Effector CD4-positive, alpha-beta T cell (primary cell): Measurements from ENCODE around the gene NFAT5.
A peak's percentile ranks its signal among the peaks of the same experiment; 100 is the strongest.
"Not testable (repeated sequence)": the region's sequence is repeated elsewhere in the genome, so short reads cannot be mapped to it uniquely, and the experiment has no call there.

ENCODE experiments used
- DNase-seq: peaks from one replicate; pipeline ENCODE4 v3.0.0-alpha.2; 2020

NFAT5 gene

DNA sequence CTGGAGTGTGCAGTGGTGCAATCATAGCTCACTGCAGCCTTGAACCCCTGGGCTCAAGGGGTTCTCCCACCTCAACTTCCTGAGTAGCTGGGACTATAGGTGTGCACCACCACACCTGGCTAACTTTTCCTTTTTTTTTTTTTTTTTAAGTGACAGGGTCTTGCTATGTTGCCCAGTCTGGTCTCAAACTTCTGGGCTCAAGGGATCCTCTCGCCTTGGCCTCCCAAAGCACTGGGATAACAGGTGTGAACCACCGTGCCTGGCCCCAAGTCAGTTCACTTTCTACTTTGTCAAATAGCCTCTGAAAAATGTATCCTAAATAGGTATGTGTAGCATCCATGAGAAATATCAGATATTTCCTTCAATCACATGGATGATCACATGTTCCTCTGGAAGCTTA is 9.9 kb upstream of the NFAT5 start:
- DNase-seq, result no peak

DNA sequence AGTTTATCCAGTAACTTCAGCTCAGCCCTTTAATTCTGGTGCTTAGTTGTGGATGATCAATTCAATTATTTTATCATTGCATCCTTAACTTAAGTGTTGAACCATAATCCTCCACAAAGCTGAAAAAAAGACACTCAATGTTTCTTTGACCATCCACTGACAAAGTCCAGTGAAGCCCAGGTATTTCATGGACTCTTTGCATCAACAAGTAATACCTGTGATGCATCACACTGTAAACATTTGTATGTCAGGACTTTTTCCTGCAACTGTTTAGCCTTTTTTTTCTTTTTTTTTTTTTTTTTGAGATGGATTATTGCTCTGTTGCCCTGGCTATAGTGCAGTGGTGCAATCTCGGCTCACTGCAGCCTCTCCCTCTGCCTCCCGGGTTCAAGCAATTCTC is 6.6 kb upstream of the NFAT5 start:
- no peak for DNase-seq

DNA sequence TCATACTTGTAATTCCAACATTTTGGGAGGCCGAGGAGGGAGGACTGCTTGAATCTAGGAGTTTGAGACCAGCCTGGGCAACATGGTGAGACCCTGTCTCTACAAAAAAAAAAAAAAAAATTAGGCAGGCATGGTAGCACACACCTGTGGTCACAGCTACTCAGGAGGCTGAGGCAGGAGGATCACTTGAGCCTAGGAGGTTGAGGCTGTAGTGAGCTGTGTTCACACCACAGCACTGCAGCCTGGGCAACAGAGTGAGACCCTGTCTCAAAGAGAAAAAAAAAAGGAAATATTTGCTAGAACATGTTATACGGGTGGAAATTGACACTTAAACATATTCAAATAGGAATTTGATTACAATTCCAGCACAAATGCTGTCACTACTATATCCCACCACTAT is 4.4 kb upstream of the NFAT5 start:
- DNase-seq, result not testable (repeated sequence)

DNA sequence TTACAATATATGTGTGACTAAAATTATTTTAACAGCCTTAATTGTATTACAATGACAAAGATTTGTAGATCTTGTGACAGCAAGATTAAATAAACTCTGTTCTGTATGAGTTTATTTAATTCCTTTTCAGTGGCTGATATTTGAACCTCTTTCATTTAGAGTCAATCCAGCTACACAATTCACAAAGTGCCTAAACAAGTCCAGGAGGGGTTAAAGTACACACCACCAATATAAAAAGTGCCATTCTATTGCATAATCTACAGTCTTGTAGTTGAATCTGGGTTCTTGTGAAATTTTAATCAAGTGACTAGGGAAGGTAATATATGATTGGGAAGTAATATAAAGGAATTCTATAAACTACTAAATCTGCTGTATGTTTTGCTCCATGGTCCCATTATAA is 3.9 kb upstream of the NFAT5 start:
- DNase-seq, result no peak

DNA sequence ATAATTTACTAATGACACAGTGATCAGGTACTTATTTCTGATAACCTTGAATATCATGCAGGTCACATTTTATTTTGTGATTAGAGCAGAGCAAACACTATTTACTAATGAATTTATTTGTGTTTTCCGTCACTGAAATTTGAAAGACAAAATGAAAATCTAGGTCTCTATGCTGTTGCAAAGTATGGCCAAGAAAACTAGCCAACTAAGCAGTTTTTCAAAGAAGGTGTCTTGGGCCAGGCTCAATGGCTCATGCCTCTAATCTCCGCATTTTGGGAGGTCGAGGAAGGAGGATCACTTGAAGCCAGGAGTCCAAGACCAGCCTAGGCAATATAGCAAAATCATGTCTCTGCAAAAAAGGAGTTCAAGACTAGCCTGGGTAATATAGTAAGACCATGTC is 3.0 kb upstream of the NFAT5 start:
- DNase-seq, result no peak

DNA sequence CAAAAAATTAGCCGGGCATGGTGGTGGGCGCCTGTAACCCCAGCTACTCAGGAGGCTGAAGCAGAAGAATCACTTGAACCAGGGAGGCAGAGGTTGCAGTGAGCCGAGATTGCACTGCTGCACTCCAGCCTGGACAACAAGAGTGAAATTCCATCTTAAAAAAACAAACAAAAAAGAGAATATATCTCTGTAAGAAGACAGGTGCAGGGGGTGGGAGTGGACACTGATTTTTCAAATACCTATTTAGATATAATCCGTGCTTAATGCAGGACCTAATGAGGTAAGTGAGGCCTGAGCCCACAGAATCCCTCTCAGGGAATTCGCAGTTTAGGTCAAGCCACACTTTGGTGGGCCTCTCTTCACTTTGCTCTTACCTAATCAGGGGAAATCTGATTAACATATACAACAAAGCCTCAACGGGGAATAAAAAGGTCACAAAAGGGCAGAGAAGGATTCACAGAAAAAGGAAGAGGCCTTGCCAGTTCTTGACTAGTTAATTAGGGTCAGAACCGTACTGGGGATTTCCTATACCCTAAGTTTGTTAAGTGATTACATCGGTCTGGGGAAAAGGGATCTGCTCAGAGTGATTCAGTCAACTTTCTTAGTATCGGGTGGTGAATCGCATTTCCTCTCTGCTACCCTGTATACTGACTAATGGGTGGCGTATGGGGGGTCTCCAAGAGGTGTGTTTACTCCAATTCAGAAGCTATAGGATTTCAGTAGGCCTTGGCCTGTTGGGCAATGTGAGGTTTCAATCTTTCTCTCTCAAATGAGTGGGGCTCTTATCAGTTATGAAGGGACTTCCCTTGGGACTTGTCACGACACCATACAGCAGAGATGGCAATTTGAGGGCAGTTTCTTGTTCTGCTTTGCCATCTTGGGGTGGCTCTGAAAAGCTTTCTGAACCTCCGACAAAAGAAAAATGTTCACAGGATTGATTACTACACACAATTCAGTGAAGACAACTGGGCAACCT is 1.9 kb upstream of the NFAT5 start:
- DNase-seq, result peak; percentile 34

DNA sequence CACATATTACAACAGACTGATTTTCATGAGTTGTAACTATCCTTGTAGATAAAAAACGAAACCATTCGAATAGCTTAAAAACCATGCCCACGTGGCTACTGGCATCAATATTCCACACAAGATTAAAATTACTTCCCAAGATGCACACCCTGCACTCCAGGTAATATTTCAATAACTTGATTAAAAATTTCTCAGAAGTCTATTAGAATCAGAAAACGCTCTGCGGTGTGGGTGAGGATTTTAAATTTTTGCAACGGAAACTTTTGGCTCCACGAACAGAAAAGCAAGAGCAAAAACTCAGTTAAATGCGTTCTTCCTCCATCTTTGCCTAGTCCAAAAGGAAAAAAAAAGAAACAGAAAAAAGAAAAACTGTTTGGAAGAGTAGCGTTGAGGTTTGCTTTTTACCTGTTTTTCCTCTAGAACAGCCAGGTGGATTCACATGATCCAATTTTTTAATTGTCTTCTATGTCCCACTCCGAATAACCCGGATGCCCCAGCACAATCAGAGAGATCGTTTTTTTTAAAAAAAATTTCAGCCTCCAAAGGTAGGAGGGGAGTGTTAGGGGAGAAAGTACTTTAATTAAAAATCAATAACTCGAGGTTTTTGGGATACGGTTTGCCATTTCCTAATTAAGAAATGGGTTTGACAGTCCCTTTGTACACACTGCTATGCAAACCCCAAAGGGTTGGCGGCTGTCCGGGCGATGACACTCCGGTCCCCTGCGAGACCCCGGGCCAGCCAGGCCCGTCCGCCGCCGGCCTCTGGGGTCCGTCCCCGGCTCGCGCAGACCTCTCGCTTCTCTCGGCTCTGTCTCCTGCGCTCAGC is 708 bp upstream of the NFAT5 start:
- DNase-seq, result no peak

DNA sequence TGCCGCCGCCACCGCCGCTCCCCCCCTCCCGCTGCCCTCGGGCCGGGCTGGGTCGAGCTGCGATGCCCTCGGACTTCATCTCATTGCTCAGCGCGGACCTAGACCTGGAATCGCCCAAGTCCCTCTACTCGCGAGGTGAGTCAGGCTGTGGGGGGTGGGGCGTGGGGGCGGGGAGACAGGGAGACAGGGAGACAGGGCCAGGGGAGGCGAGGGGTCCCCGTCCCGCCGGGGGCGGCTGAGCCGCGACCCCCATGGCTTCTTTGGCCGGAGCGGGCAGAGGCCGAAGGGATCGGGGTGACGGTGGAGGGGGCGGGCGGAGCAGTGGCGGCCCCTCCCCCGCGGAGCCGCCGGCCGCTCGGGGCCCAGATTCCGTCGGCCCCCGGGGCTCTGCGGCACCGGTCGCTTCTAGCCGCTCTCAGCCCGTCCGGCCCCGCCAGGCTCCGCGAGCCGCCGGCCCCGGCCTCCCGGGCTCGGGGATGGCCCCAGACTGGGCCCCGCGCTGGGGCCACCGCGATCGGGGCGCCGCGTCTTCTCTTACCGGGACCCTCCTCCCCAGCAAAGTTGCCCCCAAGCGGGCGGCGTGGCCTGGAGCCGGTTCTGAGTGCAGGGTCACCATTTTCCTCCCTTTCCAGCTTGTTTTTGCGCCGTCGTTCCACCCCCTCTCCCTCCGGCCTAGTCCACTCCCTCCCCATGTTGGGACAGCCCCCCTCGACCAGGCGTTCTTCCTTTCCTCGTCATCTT is 644 bp downstream of the NFAT5 start:
- DNase-seq, result peak; percentile 7

DNA sequence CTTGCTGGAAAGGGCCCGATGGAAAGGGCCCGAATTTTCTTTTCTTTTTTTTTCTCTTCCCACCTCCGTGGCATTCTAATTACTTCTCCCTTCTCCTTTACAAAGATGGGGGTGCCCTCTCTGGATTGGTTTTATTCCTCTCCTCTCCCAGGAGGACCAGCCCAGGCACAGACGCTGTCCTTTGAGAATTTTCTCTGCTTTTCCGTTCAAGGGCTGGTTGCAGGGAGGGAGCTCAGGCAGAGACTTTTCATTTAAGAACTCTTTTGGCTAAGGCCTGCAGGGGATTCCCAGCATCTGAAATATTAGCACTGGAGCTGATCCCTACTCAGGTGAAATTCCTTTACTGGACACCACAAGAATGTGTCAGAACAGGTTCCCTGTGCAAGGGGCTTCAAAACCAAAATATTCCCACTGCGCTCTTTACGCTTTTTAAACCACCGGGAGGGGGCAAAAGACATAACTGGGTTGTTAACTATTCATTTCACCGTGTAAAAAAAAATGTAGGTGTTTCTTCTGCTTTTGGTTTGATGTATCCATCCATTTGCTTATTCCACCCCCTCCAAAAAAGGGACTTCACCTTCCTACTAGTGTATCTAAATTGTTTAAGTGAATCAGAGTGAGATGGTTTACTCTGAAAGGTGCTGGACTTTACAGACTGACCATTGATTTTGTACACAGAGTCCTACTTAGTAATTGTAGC is 1.4 kb downstream of the NFAT5 start:
- peak; percentile 2 for DNase-seq

DNA sequence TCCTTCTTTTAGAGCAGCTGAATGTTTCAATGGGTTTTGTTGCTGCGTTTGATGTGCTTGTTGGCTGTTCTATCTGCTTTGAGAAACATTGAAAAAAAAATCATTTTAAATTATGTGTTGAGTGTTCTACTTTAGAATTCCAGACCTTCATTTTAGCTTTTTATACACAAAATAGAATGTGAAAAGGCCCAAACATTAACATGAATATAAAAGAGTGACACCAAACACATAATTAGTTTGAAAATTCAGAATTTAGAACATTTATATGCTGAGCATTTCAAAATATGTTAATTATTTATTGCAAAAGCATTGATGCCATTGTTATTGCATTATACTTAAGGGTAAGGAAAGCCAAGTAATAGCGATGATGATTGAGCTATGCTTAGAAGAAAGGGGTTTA is 2.9 kb downstream of the NFAT5 start:
- DNase-seq, result no peak

DNA sequence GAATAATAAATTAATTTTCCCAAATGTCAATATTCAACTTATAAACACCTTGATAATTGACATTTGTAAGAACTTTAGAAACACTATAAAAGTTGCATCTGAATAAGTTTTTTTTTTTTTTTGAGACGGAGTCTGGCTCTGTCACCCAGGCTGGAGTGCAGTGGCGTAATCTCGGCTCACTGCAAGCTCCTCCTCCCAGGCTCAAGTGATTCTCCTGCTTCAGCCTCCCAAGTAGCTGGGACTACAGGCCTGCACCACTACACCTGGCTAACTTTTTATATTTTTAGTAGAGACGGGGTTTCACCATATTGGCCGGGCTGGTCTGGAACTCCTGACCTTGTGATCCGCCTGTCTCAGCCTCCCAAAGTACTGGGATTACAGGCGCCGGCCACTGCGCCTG is 13.0 kb downstream of the NFAT5 start:
- not testable (repeated sequence) for DNase-seq

DNA sequence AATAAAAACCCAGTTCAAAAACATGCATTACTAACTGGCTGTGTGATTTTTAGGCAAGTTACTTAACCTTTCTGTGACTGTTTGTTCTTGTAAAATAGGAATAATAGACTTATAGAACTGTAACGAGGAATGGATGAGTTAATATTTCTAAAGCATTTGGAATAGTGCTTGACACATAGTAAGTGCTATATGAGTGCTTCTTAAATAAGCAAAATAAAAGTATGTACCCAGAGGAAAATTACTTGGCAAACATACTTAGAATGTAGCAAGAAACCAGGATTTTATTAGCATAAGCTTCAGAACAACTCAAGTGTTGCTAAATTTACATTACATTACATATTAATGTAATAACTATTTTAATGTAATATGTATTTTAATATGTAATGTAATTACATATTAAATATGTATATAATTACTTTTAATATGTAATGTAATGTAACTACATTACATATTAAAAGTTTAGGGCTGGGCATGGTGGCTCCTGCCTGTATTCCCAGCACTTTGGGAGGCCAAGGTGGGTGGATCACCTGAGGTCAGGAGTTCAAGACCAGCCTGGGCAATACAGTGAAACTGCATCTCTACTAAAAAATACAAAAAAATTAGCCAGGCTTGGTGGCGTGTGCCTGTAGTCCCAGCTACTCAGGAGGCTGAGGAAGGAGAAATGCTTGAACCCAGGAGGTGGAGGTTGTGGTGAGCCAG is 14.2 kb downstream of the NFAT5 start:
- no peak for DNase-seq

DNA sequence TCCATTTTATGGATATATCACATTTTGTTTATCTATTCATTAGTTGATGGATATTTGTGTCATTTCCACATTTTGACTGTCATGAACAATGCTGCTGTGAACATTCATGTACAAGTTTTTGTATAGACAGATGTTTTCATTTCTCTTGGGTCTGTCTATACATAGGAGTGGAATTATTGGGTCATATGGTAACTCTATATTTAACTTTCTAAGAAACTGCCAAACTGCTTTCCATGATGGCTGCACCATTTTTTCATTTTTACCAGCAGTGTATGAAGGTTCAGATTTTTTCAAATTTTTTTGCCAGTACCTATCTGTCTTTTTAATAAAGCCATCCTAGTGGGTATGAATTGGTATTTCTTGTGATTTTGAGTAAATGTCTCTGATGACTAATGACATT is 15.5 kb downstream of the NFAT5 start:
- DNase-seq, result no peak

DNA sequence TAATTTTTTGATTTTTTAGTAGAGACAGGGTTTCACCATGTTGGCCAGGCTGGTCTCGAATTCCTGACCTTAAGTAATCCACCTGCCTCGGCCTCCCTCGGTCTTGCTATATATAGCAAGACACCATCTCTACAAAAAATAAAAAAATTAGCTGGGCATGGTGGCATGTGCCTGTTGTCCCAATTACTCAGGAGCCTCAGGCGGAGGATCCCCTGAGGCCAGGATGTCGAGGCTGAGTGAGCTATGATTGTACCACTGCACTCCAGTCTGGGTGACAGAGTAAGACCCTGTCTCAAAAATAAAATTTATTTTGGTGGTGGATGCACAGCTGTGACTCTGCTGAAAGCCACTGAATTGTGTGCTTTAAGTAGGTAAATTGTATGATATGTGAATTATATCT is 18.7 kb downstream of the NFAT5 start:
- DNase-seq, result not testable (repeated sequence)

DNA sequence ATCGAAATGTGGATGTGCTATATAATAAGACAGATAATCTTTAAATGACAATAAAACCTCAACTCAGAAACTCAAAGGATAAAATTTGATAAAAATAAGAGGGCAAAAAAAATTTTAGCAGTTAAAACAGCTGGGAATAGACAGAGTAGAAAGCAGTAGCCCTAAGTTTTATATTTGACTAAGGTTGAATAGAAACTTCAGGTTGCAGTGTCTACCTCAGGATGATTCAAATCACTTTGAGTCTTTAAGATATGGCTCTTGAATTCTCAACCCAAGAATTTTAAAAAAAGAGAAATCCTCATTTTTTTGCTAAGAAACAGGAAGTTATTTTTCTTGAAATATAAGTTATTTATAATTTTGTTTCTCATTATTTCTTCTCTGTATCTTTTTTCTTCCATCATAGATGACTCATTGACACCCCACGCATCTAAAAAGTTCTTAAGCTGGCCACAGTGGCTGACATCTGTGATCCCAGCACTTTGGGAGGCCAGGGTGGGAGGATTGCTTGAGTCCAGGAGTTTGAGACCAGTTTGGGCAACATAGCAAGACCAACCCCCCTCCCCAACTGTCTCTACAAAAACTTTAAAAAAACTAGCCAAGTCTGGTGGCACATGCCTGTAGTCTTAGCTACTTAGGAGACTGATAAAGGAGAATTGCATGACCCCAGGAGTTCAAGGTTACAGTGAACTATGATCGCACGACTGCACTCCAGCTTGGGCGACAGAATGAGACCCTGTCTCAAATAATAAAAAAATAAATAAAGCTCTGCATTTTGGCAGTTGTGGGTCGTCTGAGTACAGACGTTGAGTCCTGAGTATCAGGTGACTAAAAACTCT is 23.9 kb downstream of the NFAT5 start:
- no peak for DNase-seq

DNA sequence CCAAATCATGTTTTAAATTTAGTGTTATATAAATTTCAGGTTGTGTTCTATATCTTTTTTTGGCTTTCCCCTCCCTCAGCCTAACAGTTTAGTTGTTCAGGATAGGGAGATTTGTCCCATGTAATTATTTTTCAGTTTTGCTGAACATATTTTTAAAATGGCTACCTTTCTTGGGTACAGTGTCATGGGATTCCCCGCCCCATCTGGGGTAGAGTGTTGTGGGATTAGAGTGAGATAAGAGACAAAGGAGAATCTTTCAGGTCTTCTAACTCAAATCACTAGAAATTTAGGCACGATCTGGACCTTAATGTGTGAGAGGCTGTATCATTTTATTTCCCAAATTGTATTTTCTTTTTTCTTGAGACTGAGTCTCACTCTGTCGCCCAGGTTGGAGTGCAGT is 24.8 kb downstream of the NFAT5 start:
- DNase-seq, result no peak

DNA sequence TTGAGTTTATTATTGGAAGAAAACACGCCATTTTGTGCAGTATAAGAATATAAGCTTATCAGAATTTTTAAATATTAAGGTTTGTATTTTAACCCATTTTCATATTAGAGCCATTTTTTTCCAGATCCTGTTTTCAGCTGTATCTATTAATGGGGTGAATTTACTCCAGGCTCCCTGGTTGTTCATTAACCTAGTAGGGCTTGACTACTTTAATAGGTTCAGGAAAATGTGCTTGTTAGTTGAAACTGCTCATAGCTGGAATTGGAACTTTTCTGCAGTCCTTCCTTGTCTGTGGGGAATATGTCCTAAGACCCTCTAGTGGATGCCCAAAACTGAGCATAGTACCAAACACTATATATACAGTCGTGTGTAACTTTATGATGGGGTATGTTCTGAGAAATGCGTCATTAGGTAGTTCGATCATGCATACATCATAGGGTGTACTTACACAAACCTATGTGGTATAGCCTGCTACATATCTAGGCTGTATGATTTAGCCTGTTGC is 28.0 kb downstream of the NFAT5 start:
- DNase-seq, result no peak

DNA sequence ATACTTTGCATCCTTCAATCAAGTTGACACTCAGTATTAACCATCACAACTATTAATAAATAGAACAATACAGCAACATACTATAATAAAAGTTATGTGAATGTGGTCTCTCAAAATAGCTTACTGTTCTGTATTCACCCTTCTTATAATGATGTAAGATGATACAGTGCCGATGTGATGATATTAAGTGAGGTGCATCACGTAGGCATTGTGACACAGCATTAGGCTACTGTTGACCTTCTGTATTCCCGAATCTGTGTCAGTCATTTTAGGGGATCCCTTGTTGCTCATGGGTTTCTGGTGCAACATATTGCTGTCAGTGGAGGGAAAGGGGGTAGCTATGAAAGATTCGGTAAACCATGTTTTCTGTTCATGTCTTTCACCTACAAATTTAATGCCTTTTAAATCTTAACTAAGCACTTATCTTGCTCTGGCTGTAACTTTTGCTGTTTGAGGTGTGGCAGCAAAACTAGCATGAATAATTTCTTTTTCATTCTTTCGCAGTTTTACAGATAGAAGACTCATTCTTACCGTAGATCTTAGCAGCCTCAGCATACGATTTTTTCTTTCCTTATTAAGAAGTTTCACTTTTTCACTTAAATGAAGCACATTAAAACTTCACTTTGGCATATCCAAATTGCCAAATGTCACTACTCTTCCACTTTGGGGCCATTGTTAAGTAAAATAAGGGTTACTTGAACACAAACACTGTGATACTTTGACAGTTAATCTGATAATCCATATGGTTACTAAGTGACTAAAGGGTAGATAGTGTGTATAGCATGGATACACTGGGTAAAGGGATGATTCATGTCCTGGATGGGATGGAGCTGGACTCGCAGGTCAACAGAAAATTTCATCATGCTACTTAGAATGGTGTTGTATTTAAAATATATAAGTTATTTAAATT is 29.6 kb downstream of the NFAT5 start:
- no peak for DNase-seq

DNA sequence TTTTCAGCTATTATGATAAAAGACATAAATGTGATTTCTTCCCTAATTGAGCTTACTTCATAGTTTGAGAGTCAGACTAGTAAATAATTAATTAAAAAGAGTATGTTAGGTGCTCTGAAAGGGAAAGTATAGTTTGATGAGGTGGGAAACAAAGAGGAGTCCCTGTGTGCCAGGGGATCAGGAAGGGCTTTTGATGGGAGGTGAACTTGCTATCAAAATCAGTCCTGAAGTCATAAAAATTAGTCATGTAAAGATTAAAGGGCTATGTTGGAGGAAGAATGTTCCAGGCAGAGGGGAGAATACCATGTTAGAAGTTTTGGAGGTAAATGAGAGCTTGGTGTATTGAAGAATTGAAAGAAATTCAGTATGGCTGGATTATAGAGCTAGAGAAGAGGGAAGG is 31.0 kb downstream of the NFAT5 start:
- DNase-seq, result no peak

DNA sequence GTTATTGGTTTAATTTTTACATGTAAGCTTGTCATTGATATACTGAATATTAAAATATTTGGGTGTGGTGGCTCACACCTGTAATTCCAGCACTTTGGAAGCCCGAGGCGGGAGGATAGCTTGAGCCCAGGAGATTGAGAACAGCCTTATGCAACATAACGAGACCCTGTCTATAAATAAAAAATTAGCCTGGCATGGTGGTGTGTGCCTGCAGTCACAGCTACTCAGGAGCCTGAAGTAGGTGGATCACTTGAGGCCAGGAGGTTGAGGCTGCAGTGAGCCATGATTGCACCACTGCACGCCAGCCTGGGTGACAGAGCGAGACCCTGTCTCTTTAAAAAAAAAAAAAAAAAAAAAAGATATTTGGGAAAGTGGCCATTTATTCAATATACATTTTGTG is 32.3 kb downstream of the NFAT5 start:
- no peak for DNase-seq
